ENCODE results near the gene CRELD1. TPM values are rescaled to one million over a fixed set of nuclear protein-coding genes. Genes with fewer than 3 reads are reported as not detected.
A peak's percentile ranks its signal among the peaks of the same experiment; 100 is the strongest.
"Not testable (repeated sequence)": the region's sequence is repeated elsewhere in the genome, so short reads cannot be mapped to it uniquely, and the experiment has no call there.

The CRELD1 gene
- total and polyA plus RNA-seq, 2 donors = 22.9 to 72.3 TPM

DNA sequence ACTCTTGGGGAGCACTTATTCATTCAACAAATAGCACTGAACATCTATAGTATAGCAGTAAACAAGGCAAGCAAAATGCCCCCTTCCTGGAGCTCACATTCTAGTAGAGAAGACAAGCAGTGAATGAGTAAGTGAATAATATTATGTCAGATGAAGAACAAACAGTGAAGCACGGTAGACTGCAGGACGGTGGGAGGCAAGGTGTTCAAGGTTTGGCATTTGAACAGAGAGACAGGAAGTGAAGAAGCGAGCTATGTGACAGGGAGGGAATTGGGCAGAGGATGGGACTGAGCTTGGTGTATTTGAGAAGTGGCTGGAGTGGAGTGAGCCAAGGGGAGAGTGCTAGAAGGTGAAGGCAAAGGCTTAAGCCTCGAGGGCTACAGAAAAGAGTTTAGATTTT, 1.4 kb downstream of the CRELD1 start:
- Histone ChIP-seq H3K4me3 (ENCODE audit: low read depth, low read length) (no peak overlapping the region), H3K27ac (ENCODE audit: low read depth) (no peak overlapping the region), H3K4me1 (ENCODE audit: insufficient read depth) (no peaks in the 10 kb centered on the region), H3K36me3 (ENCODE audit: insufficient read depth) (peaks cover under 1% of the 10 kb centered on the region)
- 67% methylated on average over 4 of the region's 4 CpGs for WGBS
- no peak for DNase-seq (ENCODE audit: extremely low spot score)

DNA sequence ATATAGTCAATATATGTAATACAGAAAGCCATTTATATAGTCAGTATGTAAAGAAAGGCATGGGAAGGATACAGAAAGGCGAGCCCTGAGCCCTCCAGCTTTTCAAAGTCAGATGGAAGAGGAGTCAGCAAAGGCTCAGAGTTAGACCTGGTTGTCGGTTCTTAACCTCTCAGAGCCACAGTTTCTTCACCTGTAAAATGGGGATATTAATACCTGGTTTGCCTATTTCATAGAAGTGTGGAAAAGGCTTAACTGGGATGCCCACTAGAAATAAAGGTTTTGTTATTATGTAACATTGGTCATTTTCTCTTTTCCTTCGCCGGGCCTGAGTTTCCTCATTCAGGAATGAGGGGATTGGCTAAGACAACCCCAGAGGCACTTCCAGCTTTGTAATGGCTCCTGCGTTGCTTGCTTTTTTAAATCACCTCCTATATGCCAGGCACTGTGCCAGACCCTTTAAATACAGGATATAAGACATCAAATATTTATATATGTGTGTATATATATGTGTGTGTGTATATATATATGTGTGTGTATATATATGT, 2.4 kb downstream of the CRELD1 start:
- DNase-seq (ENCODE audit: extremely low spot score) = no peak
- H3K4me3 ChIP-seq (ENCODE audit: low read depth, low read length) = no peak overlapping the region
- no peaks in the 10 kb centered on the region for H3K36me3 ChIP-seq (ENCODE audit: insufficient read depth)
- no peak overlapping the region for H3K27ac ChIP-seq (ENCODE audit: low read depth)
- H3K4me1 ChIP-seq (ENCODE audit: insufficient read depth) = no peaks in the 10 kb centered on the region
- WGBS = 89% methylated on average over 5 of the region's 5 CpGs

DNA sequence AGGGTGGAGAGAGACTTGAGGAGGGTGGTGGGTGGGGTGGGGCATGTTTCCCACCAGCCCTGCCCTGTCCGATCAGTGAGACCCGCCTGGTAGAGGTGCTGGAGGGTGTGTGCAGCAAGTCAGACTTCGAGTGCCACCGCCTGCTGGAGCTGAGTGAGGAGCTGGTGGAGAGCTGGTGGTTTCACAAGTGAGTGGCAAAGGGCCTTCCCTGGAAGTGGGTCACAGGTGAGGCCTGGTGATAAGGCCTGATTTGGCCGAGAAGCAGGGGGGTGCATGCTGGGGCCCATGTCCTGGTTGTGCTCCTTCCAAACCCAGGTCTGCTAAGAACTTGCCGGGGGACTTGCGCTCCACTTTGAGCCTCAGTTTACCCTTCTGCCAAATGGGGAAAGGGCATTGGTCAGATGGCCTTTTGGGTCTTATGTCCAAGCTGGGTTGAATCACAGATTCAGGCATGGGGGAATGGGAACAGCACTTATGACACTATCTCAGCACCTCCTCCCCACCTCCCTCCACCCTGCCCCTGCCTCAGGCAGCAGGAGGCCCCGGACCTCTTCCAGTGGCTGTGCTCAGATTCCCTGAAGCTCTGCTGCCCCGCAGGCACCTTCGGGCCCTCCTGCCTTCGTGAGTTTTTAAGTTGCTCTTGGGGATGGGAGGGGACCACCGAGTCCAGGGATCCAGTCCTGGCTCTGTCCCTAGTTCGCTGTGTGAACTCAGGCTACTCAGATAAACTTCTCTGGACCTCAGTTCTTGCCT, 4.0 kb downstream of the CRELD1 start:
- Histone ChIP-seq H3K36me3 (ENCODE audit: insufficient read depth) (no peaks in the 10 kb centered on the region), H3K4me1 (ENCODE audit: insufficient read depth) (no peaks in the 10 kb centered on the region), H3K4me3 (ENCODE audit: low read depth, low read length) (no peak overlapping the region), H3K27ac (ENCODE audit: low read depth) (no peak overlapping the region)
- 95% methylated on average over 13 of the region's 13 CpGs for WGBS
- no peak for DNase-seq (ENCODE audit: extremely low spot score)

DNA sequence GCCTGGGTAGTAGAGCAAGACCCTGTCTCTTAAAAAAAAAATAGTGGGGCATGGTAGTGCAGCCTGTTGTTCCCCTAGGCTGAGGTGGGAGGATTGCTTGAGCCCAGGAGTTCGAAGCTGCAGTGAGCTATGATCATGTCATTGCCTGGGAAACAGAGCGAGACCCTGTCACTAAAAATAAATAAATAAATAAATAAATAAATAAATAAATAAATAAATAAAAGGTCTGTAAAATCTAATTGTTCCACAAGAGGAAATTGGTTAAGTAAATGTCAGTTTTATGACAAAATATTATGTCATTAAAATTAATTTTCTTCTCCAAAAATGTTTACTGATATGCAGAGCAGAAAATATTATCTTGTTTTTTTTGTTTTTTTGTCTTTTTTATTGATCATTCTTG, 5.3 kb downstream of the CRELD1 start:
- DNase-seq (ENCODE audit: extremely low spot score) = no peak
- Histone ChIP-seq H3K4me1 (ENCODE audit: insufficient read depth) (no peaks in the 10 kb centered on the region), H3K27ac (ENCODE audit: low read depth) (no peak overlapping the region), H3K4me3 (ENCODE audit: low read depth, low read length) (no peak overlapping the region), H3K36me3 (ENCODE audit: insufficient read depth) (no peaks in the 10 kb centered on the region)
- 93% methylated on average over 2 of the region's 2 CpGs for WGBS

DNA sequence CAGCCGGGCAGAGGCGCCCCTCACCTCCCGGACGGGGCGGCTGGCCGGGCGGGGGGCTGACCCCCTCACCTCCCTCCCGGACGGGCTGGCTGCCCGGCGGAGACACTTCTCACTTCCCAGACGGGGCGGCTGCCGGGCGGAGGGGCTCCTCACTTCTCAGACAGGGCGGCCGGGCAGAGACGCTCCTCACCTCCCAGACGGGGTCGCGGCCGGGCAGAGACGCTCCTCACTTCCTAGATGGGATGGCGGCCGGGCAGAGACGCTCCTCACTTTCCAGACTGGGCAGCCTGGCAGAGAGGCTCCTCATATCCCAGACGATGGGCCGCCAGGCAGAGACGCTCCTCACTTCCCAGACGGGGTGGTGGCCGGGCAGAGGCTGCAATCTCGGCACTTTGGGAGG, 6.3 kb downstream of the CRELD1 start:
- not testable (repeated sequence) for H3K27ac ChIP-seq (ENCODE audit: low read depth); H3K4me1 ChIP-seq (ENCODE audit: insufficient read depth); DNase-seq (ENCODE audit: extremely low spot score); H3K4me3 ChIP-seq (ENCODE audit: low read depth, low read length); H3K36me3 ChIP-seq (ENCODE audit: insufficient read depth)
- 95% methylated on average over 31 of the region's 32 CpGs for WGBS

DNA sequence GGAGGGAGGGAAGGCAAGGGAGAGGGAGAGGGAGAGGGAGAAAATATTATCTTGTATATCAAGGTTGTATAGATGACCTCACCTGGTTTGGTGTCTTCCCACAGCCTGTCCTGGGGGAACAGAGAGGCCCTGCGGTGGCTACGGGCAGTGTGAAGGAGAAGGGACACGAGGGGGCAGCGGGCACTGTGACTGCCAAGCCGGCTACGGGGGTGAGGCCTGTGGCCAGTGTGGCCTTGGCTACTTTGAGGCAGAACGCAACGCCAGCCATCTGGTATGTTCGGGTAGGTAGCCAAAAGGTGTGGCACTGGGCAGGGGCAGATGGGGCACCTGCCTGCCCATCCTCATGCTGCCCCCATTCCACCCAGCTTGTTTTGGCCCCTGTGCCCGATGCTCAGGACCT, 7.1 kb downstream of the CRELD1 start:
- Histone ChIP-seq H3K27ac (ENCODE audit: low read depth) (no peak overlapping the region), H3K4me3 (ENCODE audit: low read depth, low read length) (no peak overlapping the region), H3K36me3 (ENCODE audit: insufficient read depth) (no peaks in the 10 kb centered on the region), H3K4me1 (ENCODE audit: insufficient read depth) (no peaks in the 10 kb centered on the region)
- no peak for DNase-seq (ENCODE audit: extremely low spot score)
- 95% methylated on average over 10 of the region's 10 CpGs for WGBS

DNA sequence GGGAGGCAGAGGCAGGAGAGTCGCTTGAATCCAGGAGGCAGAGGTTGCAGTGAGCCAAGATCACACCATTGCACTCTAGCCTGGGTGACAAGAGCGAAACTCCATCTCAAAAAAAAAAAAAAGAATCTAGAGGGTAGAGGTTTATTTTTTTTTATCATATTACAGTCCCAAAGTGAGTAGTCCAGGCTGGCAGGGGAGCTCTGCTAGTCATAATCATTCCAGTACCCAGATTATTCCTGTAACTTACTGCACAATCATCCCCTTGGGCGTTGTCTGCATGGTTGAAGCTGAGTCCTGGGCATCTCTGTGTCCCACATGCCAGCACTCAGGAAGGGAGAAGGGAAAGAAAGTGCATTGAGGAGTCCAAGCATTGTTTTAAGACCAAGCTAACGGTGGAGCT, 8.5 kb downstream of the CRELD1 start:
- no peak for DNase-seq (ENCODE audit: extremely low spot score)
- Histone ChIP-seq H3K36me3 (ENCODE audit: insufficient read depth) (no peaks in the 10 kb centered on the region), H3K27ac (ENCODE audit: low read depth) (no peak overlapping the region), H3K4me1 (ENCODE audit: insufficient read depth) (no peaks in the 10 kb centered on the region), H3K4me3 (ENCODE audit: low read depth, low read length) (no peak overlapping the region)
- 80% methylated on average over 4 of the region's 4 CpGs for WGBS

DNA sequence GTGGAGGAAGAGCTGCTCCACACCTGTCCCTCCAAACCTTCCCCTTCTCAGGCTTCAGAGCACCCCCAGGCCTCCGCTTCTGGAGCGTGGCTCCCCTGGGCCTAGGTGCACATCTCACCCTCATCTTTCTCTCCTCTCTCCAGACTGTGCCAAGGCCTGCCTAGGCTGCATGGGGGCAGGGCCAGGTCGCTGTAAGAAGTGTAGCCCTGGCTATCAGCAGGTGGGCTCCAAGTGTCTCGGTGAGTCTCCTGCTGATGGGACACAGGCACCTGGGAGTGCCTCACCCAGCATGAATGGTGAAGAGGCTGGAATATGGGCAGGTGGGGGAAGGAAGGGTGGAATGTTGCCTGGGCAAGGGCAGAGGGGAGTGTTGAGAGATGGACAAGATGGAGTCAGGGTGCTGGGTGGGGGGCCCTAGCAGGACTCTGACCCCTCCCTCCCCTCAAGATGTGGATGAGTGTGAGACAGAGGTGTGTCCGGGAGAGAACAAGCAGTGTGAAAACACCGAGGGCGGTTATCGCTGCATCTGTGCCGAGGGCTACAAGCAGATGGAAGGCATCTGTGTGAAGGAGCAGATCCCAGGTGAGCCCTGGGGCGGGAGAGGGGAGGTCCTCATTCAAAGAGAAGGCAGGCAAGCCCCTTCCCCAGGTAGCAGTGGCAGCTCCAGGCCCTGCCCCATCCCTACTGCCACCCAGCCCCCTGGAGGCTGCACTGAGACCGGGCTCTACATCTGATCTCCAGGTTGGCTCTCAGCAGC, 9.5 kb downstream of the CRELD1 start:
- H3K36me3 ChIP-seq (ENCODE audit: insufficient read depth) = no peaks in the 10 kb centered on the region
- H3K27ac ChIP-seq (ENCODE audit: low read depth) = no peak overlapping the region
- no peaks in the 10 kb centered on the region for H3K4me1 ChIP-seq (ENCODE audit: insufficient read depth)
- 87% methylated on average over 11 of the region's 11 CpGs for WGBS
- DNase-seq (ENCODE audit: extremely low spot score) = no peak
- no peak overlapping the region for H3K4me3 ChIP-seq (ENCODE audit: low read depth, low read length)

DNA sequence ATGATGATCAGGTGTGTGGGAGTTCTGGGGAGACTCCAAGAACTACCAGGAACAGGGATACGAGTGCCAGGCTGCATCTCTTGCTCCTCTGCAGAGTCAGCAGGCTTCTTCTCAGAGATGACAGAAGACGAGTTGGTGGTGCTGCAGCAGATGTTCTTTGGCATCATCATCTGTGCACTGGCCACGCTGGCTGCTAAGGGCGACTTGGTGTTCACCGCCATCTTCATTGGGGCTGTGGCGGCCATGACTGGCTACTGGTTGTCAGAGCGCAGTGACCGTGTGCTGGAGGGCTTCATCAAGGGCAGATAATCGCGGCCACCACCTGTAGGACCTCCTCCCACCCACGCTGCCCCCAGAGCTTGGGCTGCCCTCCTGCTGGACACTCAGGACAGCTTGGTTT, 10.6 kb downstream of the CRELD1 start:
- no peak overlapping the region for H3K27ac ChIP-seq (ENCODE audit: low read depth)
- H3K4me3 ChIP-seq (ENCODE audit: low read depth, low read length) = no peak overlapping the region
- no peaks in the 10 kb centered on the region for H3K36me3 ChIP-seq (ENCODE audit: insufficient read depth)
- no peak for DNase-seq (ENCODE audit: extremely low spot score)
- 89% methylated on average over 11 of the region's 11 CpGs for WGBS
- H3K4me1 ChIP-seq (ENCODE audit: insufficient read depth) = no peaks in the 10 kb centered on the region

DNA sequence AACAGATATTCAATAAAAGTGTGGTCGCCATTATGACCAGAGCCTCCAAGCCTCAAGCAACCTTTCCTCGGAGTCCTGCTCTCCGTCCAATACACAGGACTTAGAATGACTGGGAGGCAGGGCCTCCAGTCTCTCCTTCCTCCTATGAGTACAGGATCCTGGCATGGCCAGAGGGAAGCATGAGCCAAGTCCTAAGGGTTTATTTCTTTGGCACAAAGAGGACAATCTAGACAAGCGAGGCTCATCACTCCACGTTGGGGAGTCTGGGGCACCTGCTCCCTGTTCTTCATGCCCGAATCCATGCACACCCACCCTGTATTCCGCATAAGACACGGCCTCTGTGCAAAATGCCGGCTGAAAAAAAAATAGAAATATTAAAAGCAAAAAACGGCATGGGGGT, 11.7 kb downstream of the CRELD1 start:
- Histone ChIP-seq H3K4me1 (ENCODE audit: insufficient read depth) (no peaks in the 10 kb centered on the region), H3K4me3 (ENCODE audit: low read depth, low read length) (no peak overlapping the region), H3K27ac (ENCODE audit: low read depth) (no peak overlapping the region), H3K36me3 (ENCODE audit: insufficient read depth) (no peaks in the 10 kb centered on the region)
- WGBS = 71% methylated on average over 10 of the region's 10 CpGs
- DNase-seq (ENCODE audit: extremely low spot score) = no peak

DNA sequence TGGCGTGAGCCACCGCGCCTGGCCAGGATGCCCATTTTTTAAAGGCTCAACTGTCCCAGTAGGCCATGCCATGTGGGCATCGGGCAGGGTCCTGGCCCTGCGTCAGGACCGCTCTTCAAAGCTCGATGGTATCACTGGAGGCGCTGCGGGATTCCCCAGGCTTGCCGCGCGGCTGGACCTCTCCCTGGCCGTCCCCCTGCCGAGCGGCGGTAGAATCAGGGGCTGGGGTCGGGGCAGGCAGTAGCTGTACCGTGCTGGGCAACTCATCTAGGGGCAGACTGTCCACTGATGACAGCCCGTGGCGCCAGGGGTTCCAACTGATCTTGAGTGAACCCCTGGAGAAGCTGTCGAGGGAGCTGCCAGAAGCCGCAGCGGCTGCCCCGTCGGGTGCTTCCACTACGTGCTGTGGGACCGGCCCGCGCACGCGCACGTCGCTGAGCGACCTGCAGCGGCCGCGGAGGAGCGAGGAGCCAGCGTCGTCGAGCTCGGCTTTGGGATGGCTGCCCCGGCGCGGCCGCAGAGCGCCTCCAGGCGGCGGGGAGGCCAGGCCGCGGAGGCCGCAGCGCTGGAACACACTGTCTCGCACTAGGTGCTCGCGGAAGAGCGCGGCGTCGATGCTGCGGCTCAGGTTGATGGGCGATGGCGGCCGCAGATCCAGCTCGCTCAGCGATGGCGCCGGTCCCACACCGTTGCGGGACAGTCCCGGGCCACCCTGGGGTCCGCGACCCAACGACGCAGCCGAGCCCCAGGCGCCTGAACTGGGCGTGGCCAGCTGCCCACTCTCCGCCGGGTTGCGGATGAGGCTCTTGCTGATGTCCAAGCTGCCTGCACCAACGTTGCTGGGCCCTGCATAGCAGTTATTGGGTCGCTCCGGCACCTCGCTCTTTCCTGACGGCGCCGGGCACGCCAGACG, 12.7 kb downstream of the CRELD1 start:
- WGBS = 7% methylated on average over 90 of the region's 90 CpGs
- Histone ChIP-seq H3K27ac (ENCODE audit: low read depth) (peak overlapping the region; percentile 55), H3K36me3 (ENCODE audit: insufficient read depth) (no peaks in the 10 kb centered on the region), H3K4me1 (ENCODE audit: insufficient read depth) (no peaks in the 10 kb centered on the region), H3K4me3 (ENCODE audit: low read depth, low read length) (peak overlapping the region; percentile 61)
- peak; percentile 47 for DNase-seq (ENCODE audit: extremely low spot score)

DNA sequence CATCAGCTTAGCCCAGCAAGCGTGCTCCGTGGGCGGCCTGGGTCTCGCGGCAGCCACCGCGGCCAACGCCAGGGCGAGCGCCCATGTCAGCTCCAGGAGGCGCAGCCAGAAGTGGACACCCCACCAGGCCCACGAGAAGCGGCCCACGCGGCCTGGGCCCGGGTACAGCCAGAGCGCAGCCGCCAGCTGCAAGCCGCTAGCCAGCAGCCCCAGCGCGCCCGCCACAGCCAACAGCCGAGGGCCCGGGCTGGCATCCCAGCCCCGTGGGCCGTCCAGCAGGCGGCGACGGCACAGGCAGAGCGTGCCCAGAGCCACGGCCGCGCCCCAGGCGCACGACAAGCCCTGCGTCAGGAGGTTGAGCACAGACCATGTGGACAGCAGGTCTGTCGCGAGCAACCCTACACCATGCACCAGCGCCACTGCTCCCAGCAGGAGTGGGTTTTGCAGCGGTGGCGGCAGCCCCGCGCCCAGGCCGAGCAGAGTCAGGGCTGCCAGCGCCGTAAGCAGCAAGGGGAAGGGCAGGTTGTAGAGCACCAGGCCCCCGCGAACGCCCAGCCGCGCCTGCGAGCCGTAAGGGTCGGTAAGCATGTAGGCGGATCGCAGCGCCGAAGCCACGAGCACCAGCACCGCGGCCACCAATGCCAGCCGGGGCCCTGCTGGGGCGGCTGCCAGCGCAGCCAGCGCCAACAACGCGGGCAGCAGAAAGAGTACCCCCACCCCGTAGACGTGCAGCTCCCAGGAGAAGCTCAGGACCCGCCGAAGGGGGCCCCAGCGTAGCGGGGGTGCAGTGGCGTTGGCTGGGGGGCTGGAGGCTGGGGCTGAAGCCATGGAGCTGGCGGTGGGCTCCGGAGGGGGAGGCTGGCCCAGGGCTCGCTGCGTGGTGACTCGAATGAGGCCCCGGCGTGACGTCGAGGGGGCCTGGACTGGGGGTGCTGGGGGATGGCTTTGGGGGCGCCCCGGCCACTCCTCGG, 13.7 kb downstream of the CRELD1 start:
- 29% methylated on average over 86 of the region's 86 CpGs for WGBS
- H3K36me3 ChIP-seq (ENCODE audit: insufficient read depth) = no peaks in the 10 kb centered on the region
- DNase-seq (ENCODE audit: extremely low spot score) = no peak
- H3K4me1 ChIP-seq (ENCODE audit: insufficient read depth) = peaks cover 4% of the 10 kb centered on the region
- peak overlapping the region; percentile 55 for H3K27ac ChIP-seq (ENCODE audit: low read depth)
- peak overlapping the region; percentile 61 for H3K4me3 ChIP-seq (ENCODE audit: low read depth, low read length)

All from urinary bladder (tissue), 4 donors.